OCI-LY7 (cell line): ENCODE measurements around the gene DYRK2. TPM values are rescaled to one million over a fixed set of nuclear protein-coding genes. Genes with fewer than 3 reads are reported as not detected.

ENCODE experiments used
- BruUV-seq: library from RNA; stranded (reverse); fragments of 400-500 nt; replicated peaks from 2 replicates; lab custom pipeline; 2021; lab: Mats Ljungman, UMichigan
- CTCF ChIA-PET: fragments of 300-600 bp; sonication (Branson Sonifier 250); formaldehyde crosslinking; loops from one replicate; lab custom pipeline; 2022; ENCODE audit warnings: antibody characterized with exemption; ENCODE audit not compliant: unreplicated experiment; lab: Charles Lee
- POLR2A ChIA-PET: fragments of 300-600 bp; sonication (Branson Sonifier 250); formaldehyde crosslinking; loops from one replicate; lab custom pipeline; 2022; ENCODE audit warnings: antibody characterized with exemption; lab: Charles Lee
- DNase-seq: peaks from one replicate; pipeline ENCODE4 v3.0.0-alpha.2; 2015; ENCODE audit warnings: low spot score
- H2AFZ ChIP-seq: fragments of 200-600 bp; sonication (generic), shearing (Covaris generic); 2 replicates; pipeline ENCODE4 v1.6.1; 2014; ENCODE audit warnings: mild to moderate bottlenecking, antibody characterized with exemption, low read length, moderate library complexity
- H3K27ac ChIP-seq: fragments of 200-600 bp; sonication (generic); 2 replicates; pipeline ENCODE4 v1.5.1; 2014; ENCODE audit warnings: mixed run types, low read depth, mild to moderate bottlenecking, moderate library complexity, low read length, inconsistent platforms; ENCODE audit not compliant: poor library complexity, severe bottlenecking
- H3K36me3 ChIP-seq: fragments of 200-600 bp; sonication (generic); 2 replicates; pipeline ENCODE4 v1.6.1; 2014; ENCODE audit warnings: mild to moderate bottlenecking, antibody characterized with exemption, low read length, moderate library complexity, mixed read lengths; ENCODE audit not compliant: insufficient read depth
- H3K4me1 ChIP-seq: fragments of 200-600 bp; sonication (generic); 2 replicates; pipeline ENCODE4 v1.5.1; 2014; ENCODE audit warnings: mild to moderate bottlenecking, low read length; ENCODE audit not compliant: insufficient read depth, poor library complexity, severe bottlenecking
- H3K4me2 ChIP-seq: fragments of 200-600 bp; sonication (generic); 2 replicates; pipeline ENCODE4 v1.6.1; 2014; ENCODE audit warnings: mild to moderate bottlenecking, low read length
- H3K4me3 ChIP-seq: fragments of 200-600 bp; sonication (generic); 2 replicates; pipeline ENCODE4 v1.5.1; 2014; ENCODE audit warnings: mild to moderate bottlenecking, low read depth, low read length; ENCODE audit not compliant: poor library complexity, severe bottlenecking
- H3K79me2 ChIP-seq: fragments of 200-600 bp; sonication (generic); 2 replicates; pipeline ENCODE4 v1.6.1; 2016; ENCODE audit warnings: low read depth, mild to moderate bottlenecking, low read length, moderate library complexity, mixed read lengths; ENCODE audit not compliant: insufficient read depth
- H3K9me2 ChIP-seq: fragments of 200-600 bp; sonication (generic); 2 replicates; pipeline ENCODE4 v1.6.1; 2016; ENCODE audit warnings: mild to moderate bottlenecking, low read length, mixed read lengths; ENCODE audit not compliant: insufficient read depth
- H3K9me3 ChIP-seq: fragments of 200-600 bp; sonication (generic); 2 replicates; pipeline ENCODE4 v1.6.1; 2014; ENCODE audit warnings: mild to moderate bottlenecking, mixed run types, low read length, mixed read lengths
- H4K20me1 ChIP-seq: fragments of 200-600 bp; sonication (generic); 2 replicates; pipeline ENCODE4 v1.6.1; 2014; ENCODE audit warnings: mild to moderate bottlenecking, antibody characterized with exemption, low read length, moderate library complexity, mixed read lengths; ENCODE audit not compliant: insufficient read depth
- EZH2phosphoT487 ChIP-seq: fragments of 200-600 bp; sonication (generic); IDR thresholded peaks from 2 replicates; pipeline ENCODE4 v1.6.1; 2018; ENCODE audit warnings: low read depth, borderline replicate concordance, mild to moderate bottlenecking, mixed run types, antibody characterized with exemption, low read length, moderate library complexity, mixed read lengths
- intact Hi-C: fragments of 100-400 bp; cut with micrococcal nuclease; formaldehyde crosslinking; loops from one replicate; pipeline ENCODE4 v1.10.0; 2022; ENCODE audit not compliant: unreplicated experiment
- total RNA-seq, 2 experiments: library from RNA; depleted of rRNA in 1 of 2; stranded (reverse); fragments of >200 nt in 1 of 2; shearing (Covaris generic) in 1 of 2; gene quantifications; 2 replicates each; pipeline ENCODE4 v1.2.3, GENCODE V29; 2014 to 2022
- TF ChIP-seq, protein P1 (sequence below): fragments of 200-600 bp; sonication (generic); conservative IDR thresholded peaks from 2 replicates; pipeline ENCODE4 v1.5.1; 2014; ENCODE audit warnings: mild to moderate bottlenecking, antibody characterized with exemption, low read length, moderate library complexity, mixed read lengths

The DYRK2 gene
- total RNA-seq, 2 experiments from 2014 or later, result 30.6 to 32.3 TPM

DNA sequence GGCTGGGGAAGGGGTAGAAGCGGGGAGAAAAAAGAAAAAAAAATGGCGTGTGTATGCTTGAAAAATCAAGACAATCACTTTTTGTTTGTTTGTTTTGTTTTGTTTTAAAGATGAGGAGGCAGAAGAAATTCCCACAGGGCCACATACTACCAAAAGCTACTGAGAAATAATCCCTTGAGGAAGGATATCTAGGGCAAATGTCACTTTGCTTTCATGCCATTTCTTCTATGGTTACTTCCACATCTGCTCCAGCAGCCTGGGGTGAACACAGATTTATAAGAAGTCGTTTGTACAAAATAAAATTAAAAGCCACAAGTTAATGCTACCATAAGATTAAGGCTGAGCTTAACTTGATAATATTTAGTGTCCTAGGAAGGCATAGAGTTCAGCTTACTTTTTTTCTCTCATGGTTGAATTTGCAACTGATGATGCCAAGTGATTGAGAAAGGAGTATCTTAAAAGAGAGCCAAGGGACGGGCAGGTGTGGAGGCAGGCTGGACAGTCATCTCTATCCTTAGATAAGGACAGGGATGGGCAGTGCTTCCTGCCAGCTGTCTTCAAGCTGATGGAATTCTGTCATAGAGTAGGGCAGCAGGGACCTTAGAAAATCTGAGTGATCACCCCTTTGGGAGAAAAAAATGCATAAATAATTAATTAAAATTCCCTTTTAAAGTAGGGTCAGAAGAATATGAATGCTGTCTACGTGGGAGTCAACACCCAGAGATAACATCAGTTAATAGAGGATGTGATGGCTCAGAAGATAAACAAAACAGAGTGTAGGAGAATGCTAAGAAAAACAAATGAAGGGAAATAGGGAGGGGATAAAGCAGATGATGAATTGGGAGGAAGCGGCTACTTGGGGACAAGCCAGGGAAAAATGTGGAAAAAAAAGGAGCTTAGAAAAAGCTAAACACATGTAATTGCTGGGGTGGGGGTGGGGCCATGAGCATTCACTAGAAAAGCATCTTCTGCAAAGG, 57.1 kb downstream of the DYRK2 start:
- no peaks in the 10 kb centered on the region for H3K9me2 ChIP-seq
- ChIA-PET CTCF (interaction anchor here (0.6 kb wide), 1 partner anchor 284 kb away, joined by 4 read pairs; the partner anchor contains the start of gene IFNG-AS1), POLR2A (interaction anchor here (0.7 kb wide), 1 partner anchor 16 kb away, joined by 3 read pairs; no protein-coding TSS in a partner anchor)
- H3K9me3 ChIP-seq, result no peaks in the 10 kb centered on the region
- peaks cover 18% of the 10 kb centered on the region for H3K4me1 ChIP-seq
- H3K27ac ChIP-seq, result no peak overlapping the region
- BruUV-seq, result no TSS peak
- no peak for TF ChIP-seq EZH2phosphoT487
- TF ChIP-seq, protein P1, sequence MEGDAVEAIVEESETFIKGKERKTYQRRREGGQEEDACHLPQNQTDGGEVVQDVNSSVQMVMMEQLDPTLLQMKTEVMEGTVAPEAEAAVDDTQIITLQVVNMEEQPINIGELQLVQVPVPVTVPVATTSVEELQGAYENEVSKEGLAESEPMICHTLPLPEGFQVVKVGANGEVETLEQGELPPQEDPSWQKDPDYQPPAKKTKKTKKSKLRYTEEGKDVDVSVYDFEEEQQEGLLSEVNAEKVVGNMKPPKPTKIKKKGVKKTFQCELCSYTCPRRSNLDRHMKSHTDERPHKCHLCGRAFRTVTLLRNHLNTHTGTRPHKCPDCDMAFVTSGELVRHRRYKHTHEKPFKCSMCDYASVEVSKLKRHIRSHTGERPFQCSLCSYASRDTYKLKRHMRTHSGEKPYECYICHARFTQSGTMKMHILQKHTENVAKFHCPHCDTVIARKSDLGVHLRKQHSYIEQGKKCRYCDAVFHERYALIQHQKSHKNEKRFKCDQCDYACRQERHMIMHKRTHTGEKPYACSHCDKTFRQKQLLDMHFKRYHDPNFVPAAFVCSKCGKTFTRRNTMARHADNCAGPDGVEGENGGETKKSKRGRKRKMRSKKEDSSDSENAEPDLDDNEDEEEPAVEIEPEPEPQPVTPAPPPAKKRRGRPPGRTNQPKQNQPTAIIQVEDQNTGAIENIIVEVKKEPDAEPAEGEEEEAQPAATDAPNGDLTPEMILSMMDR, result no peak
- H3K79me2 ChIP-seq, result no peaks in the 10 kb centered on the region
- H2AFZ ChIP-seq, result no peak overlapping the region
- no peaks in the 10 kb centered on the region for H3K36me3 ChIP-seq
- intact Hi-C loops, result no loop called here
- H3K4me2 ChIP-seq, result no peak overlapping the region
- no peak for DNase-seq
- no peak overlapping the region for H3K4me3 ChIP-seq
- H4K20me1 ChIP-seq, result no peaks in the 10 kb centered on the region

DNA sequence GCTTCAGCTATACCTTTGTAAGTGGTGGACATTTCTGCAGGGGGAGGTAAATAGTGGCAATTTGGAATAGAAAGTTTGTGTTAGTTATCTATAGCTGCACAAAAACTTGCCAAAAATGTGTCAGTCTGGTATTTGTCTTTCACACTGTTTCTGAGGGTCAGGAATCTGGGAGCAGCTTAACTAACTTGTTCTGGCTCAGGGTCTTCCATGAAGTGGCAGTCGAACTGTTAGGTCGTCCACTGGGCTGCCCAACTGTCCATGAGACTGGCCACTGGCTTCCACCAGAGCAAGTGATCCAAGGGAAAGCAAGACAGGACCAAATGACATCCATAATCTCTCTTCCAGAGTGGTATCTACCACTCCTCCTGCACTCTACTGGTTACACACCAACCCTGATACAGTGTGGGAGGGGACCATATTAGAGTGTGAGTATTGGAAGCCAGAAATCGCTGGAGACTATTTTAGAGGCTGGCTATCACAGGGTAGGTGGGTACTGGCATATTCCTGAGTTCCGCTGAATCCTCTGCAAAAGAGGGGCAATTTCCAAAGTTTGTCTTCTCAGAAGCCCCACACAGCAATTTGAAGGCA, 60.9 kb downstream of the DYRK2 start:
- Histone ChIP-seq H3K27ac (no peak overlapping the region), H3K4me2 (no peak overlapping the region), H3K36me3 (no peaks in the 10 kb centered on the region), H3K9me3 (no peaks in the 10 kb centered on the region), H3K79me2 (no peaks in the 10 kb centered on the region), H3K4me3 (no peak overlapping the region), H3K9me2 (no peaks in the 10 kb centered on the region), H2AFZ (no peak overlapping the region), H4K20me1 (no peaks in the 10 kb centered on the region), H3K4me1 (peaks cover 4% of the 10 kb centered on the region)
- BruUV-seq, result no TSS peak
- ChIA-PET POLR2A (interaction anchor here (1.7 kb wide), 1 partner anchor 10 kb away, joined by 4 read pairs; no protein-coding TSS in a partner anchor), CTCF (no interaction called here)
- TF ChIP-seq EZH2phosphoT487, result no peak
- TF ChIP-seq, protein P1, result no peak
- no peak for DNase-seq
- intact Hi-C loops, result no loop called here
